Measurements from ENCODE around the gene PARP14.
"Not testable (repeated sequence)": the region's sequence is repeated elsewhere in the genome, so short reads cannot be mapped to it uniquely, and the experiment has no call there.

DNA sequence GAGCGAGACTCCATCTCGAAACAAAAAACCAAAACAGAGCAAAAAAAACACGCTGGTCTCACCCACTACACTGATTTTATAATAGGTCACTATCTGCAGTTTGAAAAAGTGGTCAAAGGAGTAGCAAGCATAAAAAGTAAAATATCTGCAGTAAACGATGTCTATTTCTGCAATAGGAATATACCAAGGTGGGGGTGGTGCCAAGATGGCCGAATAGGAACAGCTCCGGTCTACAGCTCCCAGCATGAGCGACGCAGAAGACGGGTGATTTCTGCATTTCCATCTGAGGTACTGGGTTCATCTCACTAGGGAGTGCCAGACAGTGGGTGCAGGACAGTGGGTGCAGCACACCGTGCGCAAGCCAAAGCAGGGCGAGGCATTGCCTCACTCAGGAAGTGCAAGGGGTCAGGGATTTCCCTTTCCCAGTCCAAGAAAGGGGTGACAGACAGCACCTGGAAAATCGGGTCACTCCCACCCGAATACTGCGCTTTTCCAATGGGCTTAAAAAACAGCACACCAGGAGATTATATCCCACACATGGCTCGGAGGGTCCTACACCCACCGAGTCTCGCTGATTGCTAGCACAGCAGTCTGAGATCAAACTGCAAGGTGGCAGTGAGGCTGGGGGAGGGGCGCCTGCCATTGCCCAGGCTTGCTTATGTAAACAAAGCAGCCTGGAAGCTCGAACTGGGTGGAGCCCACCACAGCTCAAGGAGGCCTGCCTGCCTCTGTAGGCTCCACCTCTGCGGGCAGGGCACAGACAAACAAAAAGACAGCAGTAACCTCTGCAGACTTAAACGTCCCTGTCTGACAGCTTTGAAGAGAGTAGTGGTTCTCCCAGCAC lies 52.3 kb downstream of the PARP14 start:
- TF ChIP-seq, protein P1, sequence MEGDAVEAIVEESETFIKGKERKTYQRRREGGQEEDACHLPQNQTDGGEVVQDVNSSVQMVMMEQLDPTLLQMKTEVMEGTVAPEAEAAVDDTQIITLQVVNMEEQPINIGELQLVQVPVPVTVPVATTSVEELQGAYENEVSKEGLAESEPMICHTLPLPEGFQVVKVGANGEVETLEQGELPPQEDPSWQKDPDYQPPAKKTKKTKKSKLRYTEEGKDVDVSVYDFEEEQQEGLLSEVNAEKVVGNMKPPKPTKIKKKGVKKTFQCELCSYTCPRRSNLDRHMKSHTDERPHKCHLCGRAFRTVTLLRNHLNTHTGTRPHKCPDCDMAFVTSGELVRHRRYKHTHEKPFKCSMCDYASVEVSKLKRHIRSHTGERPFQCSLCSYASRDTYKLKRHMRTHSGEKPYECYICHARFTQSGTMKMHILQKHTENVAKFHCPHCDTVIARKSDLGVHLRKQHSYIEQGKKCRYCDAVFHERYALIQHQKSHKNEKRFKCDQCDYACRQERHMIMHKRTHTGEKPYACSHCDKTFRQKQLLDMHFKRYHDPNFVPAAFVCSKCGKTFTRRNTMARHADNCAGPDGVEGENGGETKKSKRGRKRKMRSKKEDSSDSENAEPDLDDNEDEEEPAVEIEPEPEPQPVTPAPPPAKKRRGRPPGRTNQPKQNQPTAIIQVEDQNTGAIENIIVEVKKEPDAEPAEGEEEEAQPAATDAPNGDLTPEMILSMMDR (IDR thresholded peaks at IDR 0.05 in 4 of 5, conservative IDR thresholded peaks at IDR 0.05 in 1 of 5) = not testable (repeated sequence)
- TF ChIP-seq POLR2A (IDR thresholded peaks at IDR 0.05) = not testable (repeated sequence)
